ENCODE data around the gene CNPY1.

CNPY1 gene

DNA sequence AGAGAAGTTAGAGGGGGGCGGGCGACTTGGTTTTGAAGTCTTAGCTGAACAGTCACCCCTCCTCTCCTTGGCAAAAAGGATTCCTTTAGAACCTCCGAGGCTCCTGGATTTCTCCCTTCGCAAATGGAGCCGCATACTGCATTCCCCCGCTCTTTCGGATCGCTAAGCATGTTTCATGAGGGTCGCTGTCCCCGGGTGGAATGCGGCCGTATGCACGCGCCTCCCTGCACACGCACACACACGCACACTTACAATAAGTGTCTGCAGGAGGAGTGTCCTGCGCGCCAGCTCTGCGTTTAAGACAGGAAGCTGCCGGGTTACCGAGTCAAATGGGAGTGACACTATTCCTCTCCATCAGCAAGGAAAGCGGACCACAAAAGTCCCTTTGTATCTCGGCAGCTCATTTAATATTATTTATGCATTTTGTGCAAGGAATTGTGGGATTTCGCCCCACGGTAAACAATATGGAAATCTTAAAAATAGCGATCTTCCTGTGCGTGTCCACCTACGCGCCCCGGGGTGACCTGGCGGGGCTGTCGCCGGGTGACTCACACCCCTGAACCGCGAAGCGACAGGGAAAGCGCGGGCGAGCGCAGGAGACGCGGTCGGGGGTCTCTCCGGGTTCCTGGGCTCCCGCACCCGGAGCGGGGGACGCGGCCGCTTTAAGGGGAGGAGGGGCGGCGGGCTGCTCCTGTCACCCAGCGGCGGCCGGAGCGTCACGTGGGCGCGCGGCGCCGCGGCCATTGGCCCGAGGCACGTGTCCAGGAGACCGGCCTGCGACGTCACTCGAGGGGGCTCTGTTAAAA lies 89.4 kb downstream of the CNPY1 start:
- H3K27me3 ChIP-seq (ENCODE audit: insufficient read depth, low read depth, severe bottlenecking): peaks cover 95% of the 10 kb centered on the region
- no peaks in the 10 kb centered on the region for H3K9me3 ChIP-seq (ENCODE audit: severe bottlenecking)
- DNase-seq: peak; percentile 71
- H3K36me3 ChIP-seq: no peaks in the 10 kb centered on the region
- no peak overlapping the region for H3K27ac ChIP-seq
- peak overlapping the region; percentile 66 for H3K4me3 ChIP-seq (ENCODE audit: low read depth, low read length)
- TF ChIP-seq, protein P1, sequence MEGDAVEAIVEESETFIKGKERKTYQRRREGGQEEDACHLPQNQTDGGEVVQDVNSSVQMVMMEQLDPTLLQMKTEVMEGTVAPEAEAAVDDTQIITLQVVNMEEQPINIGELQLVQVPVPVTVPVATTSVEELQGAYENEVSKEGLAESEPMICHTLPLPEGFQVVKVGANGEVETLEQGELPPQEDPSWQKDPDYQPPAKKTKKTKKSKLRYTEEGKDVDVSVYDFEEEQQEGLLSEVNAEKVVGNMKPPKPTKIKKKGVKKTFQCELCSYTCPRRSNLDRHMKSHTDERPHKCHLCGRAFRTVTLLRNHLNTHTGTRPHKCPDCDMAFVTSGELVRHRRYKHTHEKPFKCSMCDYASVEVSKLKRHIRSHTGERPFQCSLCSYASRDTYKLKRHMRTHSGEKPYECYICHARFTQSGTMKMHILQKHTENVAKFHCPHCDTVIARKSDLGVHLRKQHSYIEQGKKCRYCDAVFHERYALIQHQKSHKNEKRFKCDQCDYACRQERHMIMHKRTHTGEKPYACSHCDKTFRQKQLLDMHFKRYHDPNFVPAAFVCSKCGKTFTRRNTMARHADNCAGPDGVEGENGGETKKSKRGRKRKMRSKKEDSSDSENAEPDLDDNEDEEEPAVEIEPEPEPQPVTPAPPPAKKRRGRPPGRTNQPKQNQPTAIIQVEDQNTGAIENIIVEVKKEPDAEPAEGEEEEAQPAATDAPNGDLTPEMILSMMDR (IDR thresholded peaks at IDR 0.05; ENCODE audit: low read depth, low read length): no peak

DNA sequence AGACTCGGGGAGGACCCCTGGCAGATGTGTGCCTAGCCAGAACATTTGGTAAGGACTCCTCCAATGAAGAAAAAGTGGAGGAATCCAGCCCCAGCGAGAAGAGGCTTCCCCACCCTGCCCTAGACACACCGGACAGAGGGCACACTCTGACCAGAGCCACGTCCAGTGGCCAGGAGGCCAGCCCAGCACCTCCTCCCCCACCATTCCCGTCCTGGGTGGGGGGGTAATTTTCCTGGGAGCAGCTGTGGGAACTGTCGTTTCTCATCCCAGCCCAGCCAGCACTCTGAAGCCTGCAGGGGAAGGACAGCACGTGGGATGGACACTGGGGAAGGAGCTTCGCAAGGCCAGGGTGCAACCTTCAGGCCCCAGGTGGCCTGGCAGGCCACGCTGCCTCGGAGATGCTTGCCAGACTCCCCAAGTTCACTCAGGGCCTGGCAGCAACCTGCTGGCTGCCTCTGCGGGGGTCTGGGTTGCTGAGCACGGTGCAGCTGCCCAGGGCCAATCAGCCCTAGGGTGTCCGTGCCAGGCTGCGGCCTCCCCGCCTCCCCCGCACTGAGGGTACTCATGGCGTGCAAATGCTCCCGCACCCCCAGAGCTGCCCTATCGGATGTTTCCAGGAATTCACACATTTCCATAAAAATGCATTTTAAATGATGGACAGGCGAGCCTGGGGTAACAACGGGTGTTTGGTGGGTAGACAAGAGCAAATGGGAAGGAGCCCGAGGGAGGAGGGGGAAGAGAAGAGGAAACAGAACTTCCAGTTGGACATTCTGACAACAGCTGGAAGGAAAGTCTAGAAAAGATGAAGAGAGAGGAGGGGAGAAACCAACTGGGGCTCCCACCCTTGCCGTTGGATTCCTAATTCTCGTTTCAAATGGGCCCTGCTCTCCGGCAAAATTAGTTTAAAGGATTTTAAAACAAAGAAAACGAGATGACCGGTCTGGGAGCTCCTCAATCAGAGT lies 90.3 kb downstream of the CNPY1 start:
- H3K27ac ChIP-seq: no peak overlapping the region
- no peaks in the 10 kb centered on the region for H3K36me3 ChIP-seq
- TF ChIP-seq, protein P1 (IDR thresholded peaks at IDR 0.05; ENCODE audit: low read depth, low read length): no peak
- H3K9me3 ChIP-seq (ENCODE audit: severe bottlenecking): no peaks in the 10 kb centered on the region
- no peak for DNase-seq
- no peak overlapping the region for H3K4me3 ChIP-seq (ENCODE audit: low read depth, low read length)
- peaks cover 95% of the 10 kb centered on the region for H3K27me3 ChIP-seq (ENCODE audit: insufficient read depth, low read depth, severe bottlenecking)

DNA sequence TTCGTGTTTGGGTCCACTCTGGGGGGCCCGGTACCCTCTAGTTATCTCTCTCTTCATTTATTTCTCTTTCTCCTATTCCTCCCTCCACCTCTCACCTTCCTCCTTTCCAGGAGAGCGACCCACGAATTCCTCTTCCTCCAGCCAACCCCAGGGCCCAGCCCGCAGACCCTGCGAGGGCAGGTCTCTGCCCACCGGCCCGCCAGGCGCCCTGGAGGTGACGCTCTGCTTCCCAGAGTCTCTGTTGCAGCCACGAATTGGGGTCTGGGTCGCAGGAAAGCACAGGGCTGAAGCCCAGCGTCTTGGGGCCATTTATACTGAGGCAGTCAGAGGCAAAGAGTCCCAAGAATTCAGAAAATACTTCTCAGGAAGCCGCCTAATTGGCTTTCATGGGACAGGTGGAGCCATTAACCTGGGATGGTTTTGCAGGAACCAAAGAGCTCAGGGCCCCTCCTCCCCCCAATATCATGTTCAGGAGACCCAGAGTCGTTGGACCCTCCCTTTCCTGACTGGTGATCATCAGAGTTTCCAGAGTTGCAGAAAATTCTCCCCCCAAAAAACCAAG lies 91.1 kb downstream of the CNPY1 start:
- no peaks in the 10 kb centered on the region for H3K9me3 ChIP-seq (ENCODE audit: severe bottlenecking)
- TF ChIP-seq, protein P1 (IDR thresholded peaks at IDR 0.05; ENCODE audit: low read depth, low read length): no peak
- H3K27me3 ChIP-seq (ENCODE audit: insufficient read depth, low read depth, severe bottlenecking): peaks cover 95% of the 10 kb centered on the region
- no peaks in the 10 kb centered on the region for H3K36me3 ChIP-seq
- no peak overlapping the region for H3K27ac ChIP-seq
- H3K4me3 ChIP-seq (ENCODE audit: low read depth, low read length): no peak overlapping the region
- no peak for DNase-seq

DNA sequence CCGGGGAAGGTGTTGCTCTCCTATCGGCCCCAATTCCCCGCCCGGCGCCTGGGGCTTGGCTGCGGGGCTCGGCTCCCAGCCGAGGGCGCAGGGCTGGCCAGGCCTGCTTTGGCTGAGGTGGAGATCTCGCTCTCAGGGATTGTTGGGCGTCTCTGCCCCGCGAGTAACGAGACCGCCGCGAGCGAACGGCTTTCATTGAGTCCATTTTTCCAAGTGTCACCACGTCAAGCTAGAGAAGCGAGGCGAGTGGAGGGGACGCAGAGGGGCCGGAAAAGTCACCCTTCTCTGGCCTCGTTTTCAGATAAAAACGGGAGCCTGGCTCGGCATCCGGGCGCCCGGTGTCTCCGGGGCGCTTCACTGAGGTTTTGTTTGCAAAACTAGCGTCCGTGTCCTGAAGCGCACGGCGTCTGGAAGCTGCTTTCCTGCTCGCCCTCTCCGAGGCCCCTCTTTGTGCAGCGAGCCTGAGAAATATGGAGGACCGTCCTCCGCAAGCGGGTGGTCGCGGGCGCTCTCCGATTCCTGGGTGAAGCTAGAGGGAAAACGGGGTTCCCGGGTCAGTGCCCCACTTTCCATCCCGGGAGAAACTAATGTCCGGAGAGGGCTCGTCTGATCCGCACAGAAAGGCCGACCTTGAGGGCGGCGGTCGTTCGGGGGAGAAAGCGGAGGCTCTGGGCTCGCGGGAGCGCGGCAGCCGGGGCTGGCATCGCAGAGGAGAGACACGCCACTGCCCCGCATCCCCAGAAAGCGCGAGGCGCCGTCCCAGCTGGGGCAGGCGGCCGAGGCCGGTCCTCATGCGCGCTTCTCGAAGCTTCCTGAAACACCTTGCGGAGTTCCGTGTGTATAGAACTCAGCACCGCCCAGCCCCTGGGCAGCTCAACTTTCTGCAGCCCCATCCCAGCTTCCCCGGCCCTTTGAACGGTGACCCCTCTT lies 91.9 kb downstream of the CNPY1 start:
- no peak overlapping the region for H3K4me3 ChIP-seq (ENCODE audit: low read depth, low read length)
- no peaks in the 10 kb centered on the region for H3K36me3 ChIP-seq
- TF ChIP-seq, protein P1 (IDR thresholded peaks at IDR 0.05; ENCODE audit: low read depth, low read length): no peak
- H3K9me3 ChIP-seq (ENCODE audit: severe bottlenecking): no peaks in the 10 kb centered on the region
- peaks cover 95% of the 10 kb centered on the region for H3K27me3 ChIP-seq (ENCODE audit: insufficient read depth, low read depth, severe bottlenecking)
- no peak overlapping the region for H3K27ac ChIP-seq
- DNase-seq: no peak
